Neural cell (in vitro differentiated cells): Measurements from ENCODE around the gene CHP2. TPM values are rescaled to one million over a fixed set of nuclear protein-coding genes. Genes with fewer than 3 reads are reported as not detected.

Experiments used
- H2AFZ ChIP-seq: fragments of 200-600, 300-800 bp; sonication (generic), shearing (Covaris generic); 2 replicates; pipeline ENCODE4 v1.6.0; 2014; ENCODE audit warnings: low read depth, mild to moderate bottlenecking, antibody characterized with exemption, low read length, moderate library complexity
- H3F3A ChIP-seq: fragments of 200-600 bp; shearing (Covaris generic); 2 replicates; pipeline ENCODE4 v1.6.1; 2016; ENCODE audit warnings: mild to moderate bottlenecking, moderate library complexity, mixed read lengths, antibody characterized with exemption, low read length; ENCODE audit not compliant: insufficient read depth, poor library complexity, severe bottlenecking
- H3K27ac ChIP-seq: fragments of 200-600, 300-800 bp; sonication (generic), shearing (Covaris generic); 2 replicates; pipeline ENCODE4 v1.5.1; 2014; ENCODE audit warnings: mild to moderate bottlenecking, low read length, moderate library complexity
- H3K27me3 ChIP-seq: fragments of 300-800, 200-600 bp; sonication (generic), shearing (Covaris generic); 2 replicates; pipeline ENCODE4 v1.6.0; 2014; ENCODE audit warnings: mild to moderate bottlenecking, low read depth, low read length, moderate library complexity; ENCODE audit not compliant: insufficient read depth
- H3K36me3 ChIP-seq: fragments of 300-800, 200-600 bp; sonication (generic), shearing (Covaris generic); 2 replicates; pipeline ENCODE4 v1.5.1; 2014; ENCODE audit warnings: mild to moderate bottlenecking, antibody characterized with exemption, low read length, moderate library complexity; ENCODE audit not compliant: insufficient read depth
- H3K4me2 ChIP-seq: fragments of 300-800, 200-600 bp; sonication (generic), shearing (Covaris generic); 2 replicates; pipeline ENCODE4 v1.6.0; 2014; ENCODE audit warnings: mild to moderate bottlenecking, low read length
- H3K4me3 ChIP-seq: fragments of 300-800, 200-600 bp; sonication (generic), shearing (Covaris generic); 2 replicates; pipeline ENCODE4 v1.5.1; 2014; ENCODE audit warnings: mild to moderate bottlenecking, low read length, moderate library complexity
- H3K79me2 ChIP-seq: fragments of 200-600 bp; shearing (Covaris generic); replicated peaks from 2 replicates; pipeline ENCODE4 v1.6.0; 2014; ENCODE audit warnings: mild to moderate bottlenecking, low read length, moderate library complexity; ENCODE audit not compliant: insufficient read depth
- H3K9ac ChIP-seq: fragments of 300-800, 200-600 bp; sonication (generic), shearing (Covaris generic); 2 replicates; pipeline ENCODE4 v1.6.1; 2016; ENCODE audit warnings: mild to moderate bottlenecking, low read length, mixed read lengths
- H3K9me2 ChIP-seq: fragments of 200-600 bp; shearing (Covaris generic); 2 replicates; pipeline ENCODE4 v1.6.1; 2016; ENCODE audit warnings: mild to moderate bottlenecking, low read length, mixed read lengths; ENCODE audit not compliant: insufficient read depth
- H3K9me3 ChIP-seq: fragments of 200-600, 300-800 bp; sonication (generic), shearing (Covaris generic); 2 replicates; pipeline ENCODE4 v1.6.1; 2016; ENCODE audit warnings: mild to moderate bottlenecking, mixed run types, low read length, moderate library complexity, mixed read lengths
- H4K20me1 ChIP-seq: fragments of 200-600 bp; shearing (Covaris generic); 2 replicates; pipeline ENCODE4 v1.6.1; 2016; ENCODE audit warnings: mild to moderate bottlenecking, mixed run types; ENCODE audit not compliant: insufficient read depth
- CTCF ChIP-seq: fragments of 450-650 bp; IDR thresholded peaks from 2 replicates; pipeline ENCODE4 v1.5.1; 2014; ENCODE audit warnings: antibody characterized with exemption, mild to moderate bottlenecking, moderate library complexity; ENCODE audit not compliant: poor library complexity, severe bottlenecking
- EP300 ChIP-seq: fragments of 450-650 bp; conservative IDR thresholded peaks from 2 replicates; pipeline ENCODE4 v1.6.1; 2014; ENCODE audit warnings: antibody characterized with exemption, mild to moderate bottlenecking, moderate library complexity; ENCODE audit not compliant: poor library complexity, severe bottlenecking
- EZH2 ChIP-seq: fragments of 200-600, 300-800 bp; shearing (Covaris generic), sonication (generic); IDR thresholded peaks from 2 replicates; pipeline ENCODE4 v1.6.1; 2014; ENCODE audit warnings: antibody characterized with exemption, low read length, borderline replicate concordance, mild to moderate bottlenecking; ENCODE audit not compliant: insufficient read depth, poor library complexity, severe bottlenecking
- MXI1 ChIP-seq: fragments of 450-650 bp; conservative IDR thresholded peaks from 2 replicates; pipeline ENCODE4 v1.6.1; 2014; ENCODE audit warnings: antibody characterized with exemption, mild to moderate bottlenecking; ENCODE audit not compliant: poor library complexity, severe bottlenecking
- POLR2AphosphoS5 ChIP-seq: IDR thresholded peaks from 2 replicates; pipeline ENCODE4 v1.6.1; 2012
- RAD21 ChIP-seq: fragments of 450-650 bp; conservative IDR thresholded peaks from 2 replicates; pipeline ENCODE4 v1.6.1; 2014; ENCODE audit warnings: antibody characterized with exemption, mild to moderate bottlenecking, moderate library complexity
- SMC3 ChIP-seq: fragments of 450-650 bp; conservative IDR thresholded peaks from 2 replicates; pipeline ENCODE4 v1.6.1; 2014; ENCODE audit warnings: antibody characterized with exemption, mild to moderate bottlenecking, moderate library complexity; ENCODE audit not compliant: poor library complexity
- TAF1 ChIP-seq: IDR thresholded peaks from 2 replicates; pipeline ENCODE4 v1.6.1; 2012; ENCODE audit warnings: low read depth
- polyA plus RNA-seq: library from polyadenylated mRNA; depleted of rRNA; stranded (reverse); fragments of >200 nt; gene quantifications from 2 replicates; pipeline ENCODE4 v1.2.3, GENCODE V29; 2014
- TF ChIP-seq, protein P1 (sequence below): IDR thresholded peaks from 2 replicates; pipeline ENCODE4 v1.6.1; 2012; ENCODE audit warnings: borderline replicate concordance

Gene CHP2
- polyA plus RNA-seq, 1 donor from 2014 or later = not detected

- Histone ChIP-seq H3K27me3 (no peaks in the 10 kb centered on the region), H2AFZ (no peak overlapping the region), H3K9me3 (no peaks in the 10 kb centered on the region), H3F3A (no peaks in the 10 kb centered on the region), H3K4me3 (no peak overlapping the region), H4K20me1 (no peaks in the 10 kb centered on the region), H3K4me2 (no peak overlapping the region), H3K36me3 (no peaks in the 10 kb centered on the region), H3K27ac (no peak overlapping the region), H3K9me2 (no peaks in the 10 kb centered on the region), H3K79me2 (no peaks in the 10 kb centered on the region), H3K9ac (no peak overlapping the region)
- TF ChIP-seq TAF1 (no peak), POLR2AphosphoS5 (no peak), CTCF (no peak), RAD21 (no peak), SMC3 (no peak)
These were observed 13.0 kb upstream of the CHP2 start for GRCh38 chr16:23741675-23742303.

DNA sequence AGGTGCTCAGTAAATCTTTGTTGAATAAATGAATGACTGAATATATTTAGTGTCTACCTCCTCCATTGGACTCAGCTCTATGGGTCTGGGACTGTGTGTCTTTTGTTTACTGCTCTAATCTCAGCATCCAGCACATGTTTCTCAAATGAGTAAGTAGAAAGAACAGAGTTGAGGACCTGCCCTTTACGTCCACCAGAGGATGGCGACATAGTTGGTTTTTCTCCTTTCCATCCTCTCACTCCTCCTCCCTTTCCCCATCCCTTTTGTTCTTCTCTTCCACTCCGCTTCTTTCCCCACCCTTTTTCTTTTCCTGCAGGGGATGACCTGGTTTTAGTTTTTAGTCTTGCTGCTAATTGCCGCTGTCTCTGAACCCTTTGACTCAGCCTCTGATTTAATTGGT lies 12.1 kb upstream of the CHP2 start:
- H3K9me3 ChIP-seq = no peaks in the 10 kb centered on the region
- H3F3A ChIP-seq = no peaks in the 10 kb centered on the region
- no peaks in the 10 kb centered on the region for H3K9me2 ChIP-seq
- H4K20me1 ChIP-seq = no peaks in the 10 kb centered on the region
- no peaks in the 10 kb centered on the region for H3K27me3 ChIP-seq
- H3K4me2 ChIP-seq = no peak overlapping the region
- H3K4me3 ChIP-seq = no peak overlapping the region
- H3K36me3 ChIP-seq = no peaks in the 10 kb centered on the region
- TF ChIP-seq EP300 (no peak), TAF1 (no peak)
- no peak overlapping the region for H3K9ac ChIP-seq
- no peak overlapping the region for H3K27ac ChIP-seq
- H3K79me2 ChIP-seq = no peaks in the 10 kb centered on the region
- no peak overlapping the region for H2AFZ ChIP-seq

DNA sequence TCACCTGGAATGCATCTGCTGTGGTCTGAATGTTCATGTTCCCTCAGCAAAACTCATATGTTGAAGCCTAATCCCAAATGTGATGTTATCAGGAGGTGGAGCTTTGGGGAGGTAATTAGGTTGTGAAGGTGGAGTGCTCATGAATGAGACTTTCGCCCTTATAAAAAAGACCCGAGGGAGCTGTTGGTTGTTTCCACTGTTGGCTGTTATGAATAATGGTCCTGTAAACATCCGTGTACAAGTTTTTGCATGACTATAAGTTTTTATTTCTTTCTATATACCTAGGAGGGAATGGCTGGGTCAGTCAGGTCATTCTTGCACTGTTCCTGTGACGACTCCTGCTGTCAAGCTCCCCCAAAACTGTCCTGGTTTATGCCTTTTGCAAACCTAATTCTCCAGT lies 9.6 kb upstream of the CHP2 start:
- TF ChIP-seq MXI1 (no peak), EZH2 (no peak), CTCF (no peak), SMC3 (no peak), TAF1 (no peak), POLR2AphosphoS5 (no peak)
- TF ChIP-seq, protein P1, sequence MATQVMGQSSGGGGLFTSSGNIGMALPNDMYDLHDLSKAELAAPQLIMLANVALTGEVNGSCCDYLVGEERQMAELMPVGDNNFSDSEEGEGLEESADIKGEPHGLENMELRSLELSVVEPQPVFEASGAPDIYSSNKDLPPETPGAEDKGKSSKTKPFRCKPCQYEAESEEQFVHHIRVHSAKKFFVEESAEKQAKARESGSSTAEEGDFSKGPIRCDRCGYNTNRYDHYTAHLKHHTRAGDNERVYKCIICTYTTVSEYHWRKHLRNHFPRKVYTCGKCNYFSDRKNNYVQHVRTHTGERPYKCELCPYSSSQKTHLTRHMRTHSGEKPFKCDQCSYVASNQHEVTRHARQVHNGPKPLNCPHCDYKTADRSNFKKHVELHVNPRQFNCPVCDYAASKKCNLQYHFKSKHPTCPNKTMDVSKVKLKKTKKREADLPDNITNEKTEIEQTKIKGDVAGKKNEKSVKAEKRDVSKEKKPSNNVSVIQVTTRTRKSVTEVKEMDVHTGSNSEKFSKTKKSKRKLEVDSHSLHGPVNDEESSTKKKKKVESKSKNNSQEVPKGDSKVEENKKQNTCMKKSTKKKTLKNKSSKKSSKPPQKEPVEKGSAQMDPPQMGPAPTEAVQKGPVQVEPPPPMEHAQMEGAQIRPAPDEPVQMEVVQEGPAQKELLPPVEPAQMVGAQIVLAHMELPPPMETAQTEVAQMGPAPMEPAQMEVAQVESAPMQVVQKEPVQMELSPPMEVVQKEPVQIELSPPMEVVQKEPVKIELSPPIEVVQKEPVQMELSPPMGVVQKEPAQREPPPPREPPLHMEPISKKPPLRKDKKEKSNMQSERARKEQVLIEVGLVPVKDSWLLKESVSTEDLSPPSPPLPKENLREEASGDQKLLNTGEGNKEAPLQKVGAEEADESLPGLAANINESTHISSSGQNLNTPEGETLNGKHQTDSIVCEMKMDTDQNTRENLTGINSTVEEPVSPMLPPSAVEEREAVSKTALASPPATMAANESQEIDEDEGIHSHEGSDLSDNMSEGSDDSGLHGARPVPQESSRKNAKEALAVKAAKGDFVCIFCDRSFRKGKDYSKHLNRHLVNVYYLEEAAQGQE = no peak
- Histone ChIP-seq H3K4me2 (no peak overlapping the region), H3K36me3 (no peaks in the 10 kb centered on the region), H3K4me3 (no peak overlapping the region), H3K9ac (no peak overlapping the region), H4K20me1 (no peaks in the 10 kb centered on the region), H2AFZ (no peak overlapping the region), H3K27me3 (no peaks in the 10 kb centered on the region), H3K9me3 (no peaks in the 10 kb centered on the region), H3K9me2 (no peaks in the 10 kb centered on the region), H3K79me2 (no peaks in the 10 kb centered on the region), H3K27ac (no peak overlapping the region), H3F3A (no peaks in the 10 kb centered on the region)
